ENCODE results near the gene RCSD1. TPM values are rescaled to one million over a fixed set of nuclear protein-coding genes. Genes with fewer than 3 reads are reported as not detected.

The RCSD1 gene
- total RNA-seq, 1 experiment from 2014 or later: 0.16 TPM

GRCh38 chr1:167630568-167631385 lies 745 bp downstream of the RCSD1 start:
- Mint-ChIP-seq H3K36me3 (ENCODE audit: insufficient read depth, unreplicated experiment) (no peaks in the 10 kb centered on the region), H3K27me3 (ENCODE audit: insufficient read depth, unreplicated experiment) (no peaks in the 10 kb centered on the region), H3K9me3 (ENCODE audit: unreplicated experiment) (no peaks in the 10 kb centered on the region), H3K27ac (ENCODE audit: low read depth, unreplicated experiment) (no peak overlapping the region), H3K4me1 (ENCODE audit: insufficient read depth, unreplicated experiment) (peaks cover 24% of the 10 kb centered on the region), H3K4me3 (ENCODE audit: unreplicated experiment) (peak overlapping the region; percentile 14)
- no peak for DNase-seq (ENCODE audit: unreplicated experiment)
- no peak for TF ChIP-seq CTCF (IDR thresholded peaks at IDR 0.05; ENCODE audit: unreplicated experiment)
- ChIA-PET POLR2A (interaction anchor here (0.5 kb wide), 1 partner anchor 572 kb away, joined by 3 read pairs; no protein-coding TSS in a partner anchor), CTCF (interaction anchor here (1.0 to 2.0 kb wide), 2 partner anchors 11 to 19 kb away, joined by 3 to 5 read pairs; no protein-coding TSS in a partner anchor)
- intact Hi-C loops (cut with micrococcal nuclease): no loop called here
- no TSS peak for BruUV-seq (replicated peaks)

- DNase-seq (ENCODE audit: unreplicated experiment): no peak
- Mint-ChIP-seq H3K27me3 (ENCODE audit: insufficient read depth, unreplicated experiment) (no peaks in the 10 kb centered on the region), H3K27ac (ENCODE audit: low read depth, unreplicated experiment) (no peak overlapping the region), H3K36me3 (ENCODE audit: insufficient read depth, unreplicated experiment) (no peaks in the 10 kb centered on the region), H3K4me1 (ENCODE audit: insufficient read depth, unreplicated experiment) (peaks cover 24% of the 10 kb centered on the region), H3K9me3 (ENCODE audit: unreplicated experiment) (no peaks in the 10 kb centered on the region), H3K4me3 (ENCODE audit: unreplicated experiment) (peak overlapping the region; percentile 14)
- no TSS peak for BruUV-seq (replicated peaks)
- ChIA-PET CTCF (interaction anchor here (0.6 to 3.8 kb wide), 5 partner anchors 11 to 617 kb away, joined by 3 to 23 read pairs (median 5); no protein-coding TSS in a partner anchor), POLR2A (interaction anchor here (0.5 kb wide), 1 partner anchor 571 kb away, joined by 3 read pairs; no protein-coding TSS in a partner anchor)
- TF ChIP-seq CTCF (IDR thresholded peaks at IDR 0.05; ENCODE audit: unreplicated experiment): no peak
- intact Hi-C loops (cut with micrococcal nuclease): no loop called here
Measured at GRCh38 chr1:167631386-167631935, 1.4 kb downstream of the RCSD1 start.

- H3K9me3 Mint-ChIP-seq (ENCODE audit: unreplicated experiment): no peaks in the 10 kb centered on the region
- ChIA-PET POLR2A (no interaction called here), CTCF (interaction anchor here (0.6 to 3.8 kb wide), 6 partner anchors 10 to 618 kb away, joined by 3 to 23 read pairs (median 4); no protein-coding TSS in a partner anchor)
- H3K27ac Mint-ChIP-seq (ENCODE audit: low read depth, unreplicated experiment): no peak overlapping the region
- intact Hi-C loops (cut with micrococcal nuclease): no loop called here
- no peak for TF ChIP-seq CTCF (IDR thresholded peaks at IDR 0.05; ENCODE audit: unreplicated experiment)
- no peaks in the 10 kb centered on the region for H3K36me3 Mint-ChIP-seq (ENCODE audit: insufficient read depth, unreplicated experiment)
- H3K4me1 Mint-ChIP-seq (ENCODE audit: insufficient read depth, unreplicated experiment): peaks cover 28% of the 10 kb centered on the region
- no peak for DNase-seq (ENCODE audit: unreplicated experiment)
- no TSS peak for BruUV-seq (replicated peaks)
- no peaks in the 10 kb centered on the region for H3K27me3 Mint-ChIP-seq (ENCODE audit: insufficient read depth, unreplicated experiment)
- H3K4me3 Mint-ChIP-seq (ENCODE audit: unreplicated experiment): no peak overlapping the region
Measured at GRCh38 chr1:167631936-167632614, 2.0 kb downstream of the RCSD1 start.

All from MCF 10A (cell line).